GM12878 (cell line): Measurements from ENCODE around the gene ZCCHC24. TPM values are rescaled to one million over a fixed set of nuclear protein-coding genes. Genes with fewer than 3 reads are reported as not detected.
A peak's percentile ranks its signal among the peaks of the same experiment; 100 is the strongest.

Experiments
- ATAC-seq: fragments of 200-7000 bp; cut with Tn5 transposase; 3 replicates; pipeline ENCODE4 v1.9.1; 2020; ENCODE audit warnings: mild to moderate bottlenecking, moderate library complexity
- BruUV-seq: library from RNA; stranded (reverse); fragments of 400-500 nt; replicated peaks from 2 replicates; lab custom pipeline; 2021; lab: Mats Ljungman, UMichigan
- CTCF ChIA-PET: fragments of 300-600 bp; sonication (Branson Sonifier 250); formaldehyde crosslinking; extraction: SDS; loops from one replicate; lab custom pipeline; 2021; ENCODE audit warnings: inconsistent platforms; lab: Yijun Ruan, JAX
- POLR2A ChIA-PET: fragments of 350-600 bp; formaldehyde crosslinking; extraction: SDS; loops from one replicate; lab custom pipeline; 2021; ENCODE audit warnings: inconsistent platforms; lab: Charles Lee
- RAD21 ChIA-PET: fragments of 300-600 bp; sonication (Branson Sonifier 250); formaldehyde crosslinking; loops from one replicate; lab custom pipeline; 2023; ENCODE audit warnings: antibody characterized with exemption; ENCODE audit not compliant: unreplicated experiment; lab: Charles Lee
- SMC1A ChIA-PET: fragments of 300-600 bp; sonication (Branson Sonifier 250); formaldehyde crosslinking; loops from one replicate; lab custom pipeline; 2023; ENCODE audit not compliant: unreplicated experiment, uncharacterized antibody; lab: Charles Lee
- DNase-seq: peaks from one replicate; pipeline ENCODE4 v3.0.0-alpha.2; 2011; ENCODE audit warnings: low read depth, low spot score
- FAIRE-seq: peaks from 3 replicates; lab custom pipeline; 2011; peaks lifted over from hg19 to GRCh38; lab: Jason Lieb, UNC
- H2AFZ ChIP-seq: 2 replicates; pipeline ENCODE4 v1.6.0; 2011; ENCODE audit warnings: low read depth, low read length, control low read depth; ENCODE audit not compliant: control insufficient read depth
- H3K27ac ChIP-seq: 2 replicates; pipeline ENCODE4 v1.5.1; 2011; ENCODE audit warnings: control low read depth; ENCODE audit not compliant: control insufficient read depth, insufficient read depth
- H3K27me3 ChIP-seq, 2 experiments: replicated peaks in 1 of 2; 2 replicates each; pipeline versions ENCODE4 v1.6.0 to v1.6.1; 2011; ENCODE audit warnings: low read length in 1 of 2; ENCODE audit not compliant: control insufficient read depth in 2 of 2, insufficient read depth in 2 of 2
- H3K36me3 ChIP-seq, 2 experiments: 2 replicates each; pipeline ENCODE4 v1.5.1; 2011; ENCODE audit warnings: low read length in 1 of 2; ENCODE audit not compliant: control insufficient read depth in 2 of 2, insufficient read depth in 2 of 2
- H3K4me1 ChIP-seq: 2 replicates; pipeline ENCODE4 v1.6.1; 2011; ENCODE audit warnings: mild to moderate bottlenecking, low read length, moderate library complexity, mixed read lengths; ENCODE audit not compliant: control insufficient read depth, insufficient read depth
- H3K4me2 ChIP-seq: 2 replicates; pipeline ENCODE4 v1.6.0; 2011; ENCODE audit warnings: control low read depth; ENCODE audit not compliant: control insufficient read depth, insufficient read depth
- H3K4me3 ChIP-seq: fragments of 200-600 bp; sonication (generic); 2 replicates; pipeline ENCODE4 v1.5.1; 2016
- H3K79me2 ChIP-seq: 2 replicates; pipeline ENCODE4 v1.6.0; 2011; ENCODE audit warnings: low read length; ENCODE audit not compliant: control insufficient read depth, insufficient read depth
- H3K9ac ChIP-seq: 2 replicates; pipeline ENCODE4 v1.8.0; 2011; ENCODE audit warnings: low read length, control low read depth, mixed read lengths; ENCODE audit not compliant: control insufficient read depth, insufficient read depth
- H3K9me3 ChIP-seq: replicated peaks from 3 replicates; pipeline ENCODE4 v1.5.1; 2011; ENCODE audit warnings: mild to moderate bottlenecking, low read length; ENCODE audit not compliant: control insufficient read depth, insufficient read depth
- H4K20me1 ChIP-seq: 2 replicates; pipeline ENCODE4 v1.6.0; 2011; ENCODE audit not compliant: control insufficient read depth, insufficient read depth
- ATF2 ChIP-seq: IDR thresholded peaks from 2 replicates; pipeline ENCODE4 v1.6.1; 2012; ENCODE audit warnings: low read length, inconsistent platforms
- BRCA1 ChIP-seq: IDR thresholded peaks from 2 replicates; pipeline ENCODE4 v1.6.1; 2011; ENCODE audit warnings: low read depth, low read length, improper control_type of control experiment
- CBX5 ChIP-seq: sonication (generic); IDR thresholded peaks from 2 replicates; pipeline ENCODE4 v1.6.1; 2016; ENCODE audit warnings: low read depth, moderate library complexity, mild to moderate bottlenecking, inconsistent platforms
- CTCF ChIP-seq, 3 experiments: IDR thresholded peaks in 2 of 3; conservative IDR thresholded peaks in 1 of 3; 2 replicates each; pipeline ENCODE4 v1.5.1; 2011; ENCODE audit warnings: low read depth in 3 of 3, low read length in 3 of 3, mild to moderate bottlenecking in 3 of 3, control low read depth in 2 of 3, moderate library complexity in 2 of 3, inconsistent platforms in 1 of 3, mixed read lengths in 1 of 3; ENCODE audit not compliant: control insufficient read depth in 2 of 3, insufficient read depth in 1 of 3; ENCODE audit errors: extremely low read depth in 1 of 3
- ESRRA ChIP-seq: IDR thresholded peaks from 2 replicates; pipeline ENCODE4 v1.6.1; 2012; ENCODE audit warnings: mild to moderate bottlenecking, low read length, improper control_type of control experiment
- MEF2B ChIP-seq: fragments of 450-650 bp; IDR thresholded peaks from 2 replicates; pipeline ENCODE4 v1.6.1; 2018; ENCODE audit warnings: mild to moderate bottlenecking, moderate library complexity; ENCODE audit not compliant: partially characterized antibody, poor library complexity, severe bottlenecking
- MLLT1 ChIP-seq: fragments of 450-650 bp; IDR thresholded peaks from 2 replicates; pipeline ENCODE4 v1.6.1; 2016; ENCODE audit warnings: mild to moderate bottlenecking
- MXI1 ChIP-seq: fragments of 150-350 bp; IDR thresholded peaks from 2 replicates; pipeline ENCODE4 v1.6.1; 2011; ENCODE audit warnings: low read depth, mild to moderate bottlenecking, inconsistent platforms, low read length, improper control_type of control experiment
- RAD21 ChIP-seq: IDR thresholded peaks from 2 replicates; pipeline ENCODE4 v1.6.1; 2011; ENCODE audit warnings: mild to moderate bottlenecking, low read depth, low read length, moderate library complexity; ENCODE audit not compliant: insufficient read depth
- TBL1XR1 ChIP-seq: IDR thresholded peaks from 2 replicates; pipeline ENCODE4 v1.6.1; 2012; ENCODE audit warnings: low read depth, low read length, improper control_type of control experiment
- TCF3 ChIP-seq: IDR thresholded peaks from 2 replicates; pipeline ENCODE4 v1.6.1; 2012; ENCODE audit warnings: low read depth, mild to moderate bottlenecking, low read length, borderline replicate concordance; ENCODE audit not compliant: insufficient read depth
- USF1 ChIP-seq: IDR thresholded peaks from 2 replicates; pipeline ENCODE4 v1.6.1; 2011; ENCODE audit warnings: borderline replicate concordance, low read depth, mild to moderate bottlenecking, moderate library complexity, mixed read lengths, low read length; ENCODE audit not compliant: insufficient read depth; ENCODE audit errors: extremely low read length
- WGBS: methylation state at CpG from one replicate; pipeline ENCODE4 v1.1.6; 2016; ENCODE audit warnings: low lambda C conversion rate; ENCODE audit not compliant: insufficient replicate concordance, insufficient coverage; ENCODE audit errors: missing lambda C conversion rate; 5-methylcytosine and 5-hydroxymethylcytosine counted together
- in situ Hi-C: fragments of 300-500 bp; cut with MboI; formaldehyde crosslinking; loops from 9 replicates; pipeline ENCODE4 v1.14.3; 2018; ENCODE audit warnings: mixed read lengths
- intact Hi-C: fragments of 100-400 bp; cut with micrococcal nuclease; formaldehyde crosslinking; loops from one replicate; pipeline ENCODE4 v1.14.2; 2022; ENCODE audit not compliant: unreplicated experiment
- polyA plus RNA-seq, 11 experiments: library from polyadenylated mRNA; depleted of rRNA in 4 of 11; unstranded in 6 of 11; stranded (reverse) in 5 of 11; fragments of >200 nt; fragmentation: Nextera tagmentation in 4 of 11; fragmentation: Illumina TruSeq in 1 of 11; extraction: Ambion mirVana in 4 of 11; extraction: Trizol in 1 of 11; gene quantifications; 1 replicate in 1 of 11; 2 replicates in 10 of 11; pipeline versions ENCODE4 v1.2.1 to v1.2.3, GENCODE V29; 2011 to 2016; ENCODE audit warnings: inconsistent platforms in 2 of 11, missing spikeins in 2 of 11, low read depth in 1 of 11
- total RNA-seq, 4 experiments: library from RNA; depleted of rRNA in 3 of 4; stranded (reverse); fragments of >200 nt in 3 of 4; fragmentation: Illumina TruSeq in 1 of 4; extraction: Trizol in 1 of 4; gene quantifications; 2 replicates each; pipeline versions ENCODE4 v1.2.1 to v1.2.3, GENCODE V29; 2013 to 2021

Gene ZCCHC24
- total and polyA plus RNA-seq, 10 of the 15 experiments (the other 5 are each of a cell fraction or from before 2014, with no cell fraction given) = 0.02 to 0.62 (median 0.04) TPM; not detected in 4

- Histone ChIP-seq H3K27me3 (no peaks in the 10 kb centered on the region), H3K9ac (no peak overlapping the region), H3K4me1 (no peaks in the 10 kb centered on the region), H4K20me1 (no peaks in the 10 kb centered on the region), H3K27ac (no peak overlapping the region), H2AFZ (no peak overlapping the region), H3K79me2 (no peaks in the 10 kb centered on the region), H3K9me3 (no peaks in the 10 kb centered on the region), H3K36me3 (no peaks in the 10 kb centered on the region), H3K4me2 (no peak overlapping the region), H3K4me3 (no peak overlapping the region)
- in situ Hi-C loops (loop anchor here (5.0 kb wide), 1 partner anchor 91 kb away; no protein-coding TSS in a partner anchor), intact Hi-C loops (no loop called here)
- ChIA-PET RAD21 (interaction anchor here (0.6 to 4.5 kb wide), 7 partner anchors 14 to 1456 kb away, joined by 3 to 25 read pairs (median 4); no protein-coding TSS in a partner anchor), SMC1A (interaction anchor here (1.0 to 3.8 kb wide), 5 partner anchors 10 to 94 kb away, joined by 3 to 28 read pairs (median 3); partner anchors contain the start of gene ZCCHC24), POLR2A (interaction anchor here (0.7 kb wide), 1 partner anchor 119 kb away, joined by 7 read pairs; no protein-coding TSS in a partner anchor), CTCF (interaction anchor here (0.6 to 4.1 kb wide), 24 partner anchors 9 to 255 kb away, joined by 3 to 44 read pairs (median 5); partner anchors contain the start of gene ZCCHC24)
- no TSS peak for BruUV-seq
- no peak for FAIRE-seq
- DNase-seq = no peak
- WGBS = 0% methylated on average over 3 of the region's 3 CpGs
- peak; percentile 27; the same call in 1 of the 3 replicates for ATAC-seq
- no peak for TF ChIP-seq ATF2
- TF ChIP-seq CTCF (IDR thresholded peaks at IDR 0.05 in 2 of 3, conservative IDR thresholded peaks at IDR 0.05 in 1 of 3; ENCODE audit: control insufficient read depth in 2 of 3, extremely low read depth in 1 of 3, insufficient read depth in 1 of 3, low read depth in 3 of 3, low read length in 3 of 3) = no peak
- no peak for TF ChIP-seq MLLT1
- TF ChIP-seq TCF3 = no peak
- TF ChIP-seq ESRRA = no peak
- no peak for TF ChIP-seq MEF2B
- no peak for TF ChIP-seq BRCA1
- TF ChIP-seq MXI1 = no peak
- TF ChIP-seq USF1 = no peak
- no peak for TF ChIP-seq CBX5
- TF ChIP-seq TBL1XR1 = no peak
- TF ChIP-seq RAD21 = no peak
Observed at GRCh38 chr10:79468015-79468560, 22.7 kb upstream of the ZCCHC24 start.
